Lower leg skin (tissue), 3 donors: ENCODE results near the gene SLC13A3.

ENCODE experiments used
- POLR2A ChIP-seq, 2 donors: fragments of 450-650 bp; IDR thresholded peaks; one replicate each; pipeline ENCODE4 v1.6.1; 2016 to 2017; ENCODE audit warnings: antibody characterized with exemption in 2 of 2, mild to moderate bottlenecking in 1 of 2, moderate library complexity in 1 of 2
- TF ChIP-seq, protein P1 (sequence below), 3 donors: fragments of 450-650 bp; IDR thresholded peaks; one replicate each; pipeline ENCODE4 v1.5.1; 2016; ENCODE audit warnings: antibody characterized with exemption in 3 of 3, mild to moderate bottlenecking in 3 of 3, moderate library complexity in 2 of 3

DNA sequence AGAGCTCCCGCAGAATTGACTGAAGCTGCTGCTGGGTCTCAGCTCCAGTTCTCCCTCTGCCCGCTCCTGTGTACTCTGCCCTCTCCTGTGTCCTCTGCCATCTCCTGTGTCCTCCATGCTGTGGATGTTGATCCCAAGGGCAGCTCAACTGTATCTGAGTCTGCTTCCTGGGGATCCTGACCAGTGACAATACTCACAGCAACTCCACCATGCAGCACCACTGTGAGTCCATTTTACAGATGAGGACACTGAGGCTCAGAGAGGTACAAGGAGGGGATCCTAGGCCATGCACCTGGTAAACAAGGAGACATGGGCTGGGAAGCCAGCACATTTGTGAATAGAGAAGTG is 29.4 kb upstream of the SLC13A3 start:
- TF ChIP-seq, protein P1, sequence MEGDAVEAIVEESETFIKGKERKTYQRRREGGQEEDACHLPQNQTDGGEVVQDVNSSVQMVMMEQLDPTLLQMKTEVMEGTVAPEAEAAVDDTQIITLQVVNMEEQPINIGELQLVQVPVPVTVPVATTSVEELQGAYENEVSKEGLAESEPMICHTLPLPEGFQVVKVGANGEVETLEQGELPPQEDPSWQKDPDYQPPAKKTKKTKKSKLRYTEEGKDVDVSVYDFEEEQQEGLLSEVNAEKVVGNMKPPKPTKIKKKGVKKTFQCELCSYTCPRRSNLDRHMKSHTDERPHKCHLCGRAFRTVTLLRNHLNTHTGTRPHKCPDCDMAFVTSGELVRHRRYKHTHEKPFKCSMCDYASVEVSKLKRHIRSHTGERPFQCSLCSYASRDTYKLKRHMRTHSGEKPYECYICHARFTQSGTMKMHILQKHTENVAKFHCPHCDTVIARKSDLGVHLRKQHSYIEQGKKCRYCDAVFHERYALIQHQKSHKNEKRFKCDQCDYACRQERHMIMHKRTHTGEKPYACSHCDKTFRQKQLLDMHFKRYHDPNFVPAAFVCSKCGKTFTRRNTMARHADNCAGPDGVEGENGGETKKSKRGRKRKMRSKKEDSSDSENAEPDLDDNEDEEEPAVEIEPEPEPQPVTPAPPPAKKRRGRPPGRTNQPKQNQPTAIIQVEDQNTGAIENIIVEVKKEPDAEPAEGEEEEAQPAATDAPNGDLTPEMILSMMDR (IDR thresholded peaks at IDR 0.05) = no peak
- TF ChIP-seq POLR2A (IDR thresholded peaks at IDR 0.05) = no peak
